AG20443 (cell line): Measurements from ENCODE around the gene TRIO.
A peak's percentile ranks its signal among the peaks of the same experiment; 100 is the strongest.

Experiments used
- DNase-seq: peaks from one replicate; pipeline ENCODE4 v3.0.0; 2012; ENCODE audit warnings: low spot score, mixed read lengths

Gene TRIO

GRCh38 chr5:14226554-14226953 lies 83.4 kb downstream of the TRIO start:
- no peak for DNase-seq

GRCh38 chr5:14226992-14227391 lies 83.8 kb downstream of the TRIO start:
- no peak for DNase-seq

- no peak for DNase-seq
These were observed 84.4 kb downstream of the TRIO start for GRCh38 chr5:14227513-14227912.

- DNase-seq = no peak
These were observed 85.1 kb downstream of the TRIO start for GRCh38 chr5:14228219-14228618.

- no peak for DNase-seq
These were observed 86.0 kb downstream of the TRIO start for GRCh38 chr5:14229181-14229580.

- no peak for DNase-seq
These were observed 86.6 kb downstream of the TRIO start for GRCh38 chr5:14229734-14230133.

- DNase-seq = no peak
These were observed 88.0 kb downstream of the TRIO start for GRCh38 chr5:14231156-14231555.

- no peak for DNase-seq
These were observed 88.7 kb downstream of the TRIO start for GRCh38 chr5:14231890-14232289.

GRCh38 chr5:14234204-14234603 lies 91.1 kb downstream of the TRIO start:
- no peak for DNase-seq

GRCh38 chr5:14235872-14236271 lies 92.7 kb downstream of the TRIO start:
- DNase-seq = no peak

- no peak for DNase-seq
These were observed 93.6 kb downstream of the TRIO start for GRCh38 chr5:14236757-14237156.

- no peak for DNase-seq
These were observed 94.4 kb downstream of the TRIO start for GRCh38 chr5:14237317-14238086.

- no peak for DNase-seq
These were observed 95.1 kb downstream of the TRIO start for GRCh38 chr5:14238272-14238671.

- no peak for DNase-seq
These were observed 96.3 kb downstream of the TRIO start for GRCh38 chr5:14239404-14239803.

- DNase-seq = no peak
These were observed 96.8 kb downstream of the TRIO start for GRCh38 chr5:14239951-14240350.

- peak; percentile 53 for DNase-seq
These were observed 97.2 kb downstream of the TRIO start for GRCh38 chr5:14240359-14240758.

GRCh38 chr5:14241141-14241540 lies 98.0 kb downstream of the TRIO start:
- no peak for DNase-seq

- no peak for DNase-seq
These were observed 99.3 kb downstream of the TRIO start for GRCh38 chr5:14242447-14242846.

- DNase-seq = no peak
These were observed 99.8 kb downstream of the TRIO start for GRCh38 chr5:14242871-14243383.

GRCh38 chr5:14243766-14244165 lies 100.6 kb downstream of the TRIO start:
- DNase-seq = no peak

GRCh38 chr5:14244721-14245120 lies 101.6 kb downstream of the TRIO start:
- no peak for DNase-seq

GRCh38 chr5:14245132-14245925 lies 102.2 kb downstream of the TRIO start:
- no peak for DNase-seq

- DNase-seq = no peak
These were observed 103.4 kb downstream of the TRIO start for GRCh38 chr5:14246350-14247053.
